ENCODE measurements around the gene NOS3. TPM values are rescaled to one million over a fixed set of nuclear protein-coding genes. Genes with fewer than 3 reads are reported as not detected.

The NOS3 gene
- total RNA-seq, 4 donors from 2014 or later = 5.2 to 8.1 (median 6.3) TPM

DNA sequence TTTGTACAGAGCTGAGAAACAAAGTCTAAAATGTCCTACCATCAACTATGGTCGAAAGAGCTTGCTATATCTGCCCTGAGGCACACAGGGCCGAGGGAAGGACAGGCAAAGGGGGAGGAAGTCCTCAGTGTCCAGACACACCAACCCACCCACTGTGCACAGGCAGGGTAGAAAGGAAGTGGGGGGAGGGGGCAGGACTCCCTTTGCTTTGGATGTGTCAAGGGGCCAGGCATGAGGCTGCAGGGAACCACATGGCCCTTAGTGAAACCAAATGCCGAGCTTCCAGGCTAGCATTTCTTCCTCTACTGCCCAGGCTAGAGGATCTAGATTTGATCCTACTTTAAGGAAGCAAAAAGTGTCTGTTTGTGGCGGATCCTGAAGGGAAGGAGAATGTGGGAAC, 41.3 kb upstream of the NOS3 start:
- no peak for DNase-seq
- H3K4me1 ChIP-seq = no peaks in the 10 kb centered on the region

GRCh38 chr7:150949971-150950491, 40.8 kb upstream of the NOS3 start:
- no peak for DNase-seq
- no peaks in the 10 kb centered on the region for H3K4me1 ChIP-seq
- WGBS, 2 donors = 75% methylated on average over 9 of the region's 16 CpGs; no CpG with 5 or more reads in 1 of the 2 donors
- TF ChIP-seq CTCF (IDR thresholded peaks at IDR 0.05) (no peak), POLR2A (IDR thresholded peaks at IDR 0.05) (no peak)
- H3K27ac ChIP-seq = no peak overlapping the region
- H3K36me3 ChIP-seq = no peaks in the 10 kb centered on the region
- H3K4me3 ChIP-seq (replicated peaks in 1 of 3) = no peak overlapping the region
- intact Hi-C loops (cut with DNase I) = no loop called here
- peaks cover 10% of the 10 kb centered on the region for H3K27me3 ChIP-seq
- no peaks in the 10 kb centered on the region for H3K9me3 ChIP-seq

More for the DNA sequence above, 41.3 kb upstream of the NOS3 start:
- 64 to 79% methylated on average over 4 of the region's 4 CpGs for WGBS, 2 donors
- Histone ChIP-seq H3K9me3 (no peaks in the 10 kb centered on the region), H3K27me3 (peaks cover 10% of the 10 kb centered on the region), H3K4me3 (replicated peaks in 1 of 3) (no peak overlapping the region), H3K36me3 (no peaks in the 10 kb centered on the region), H3K27ac (no peak overlapping the region)
- intact Hi-C loops (cut with DNase I) = no loop called here
- TF ChIP-seq CTCF (IDR thresholded peaks at IDR 0.05) = no peak
- TF ChIP-seq POLR2A (IDR thresholded peaks at IDR 0.05) = no peak

DNA sequence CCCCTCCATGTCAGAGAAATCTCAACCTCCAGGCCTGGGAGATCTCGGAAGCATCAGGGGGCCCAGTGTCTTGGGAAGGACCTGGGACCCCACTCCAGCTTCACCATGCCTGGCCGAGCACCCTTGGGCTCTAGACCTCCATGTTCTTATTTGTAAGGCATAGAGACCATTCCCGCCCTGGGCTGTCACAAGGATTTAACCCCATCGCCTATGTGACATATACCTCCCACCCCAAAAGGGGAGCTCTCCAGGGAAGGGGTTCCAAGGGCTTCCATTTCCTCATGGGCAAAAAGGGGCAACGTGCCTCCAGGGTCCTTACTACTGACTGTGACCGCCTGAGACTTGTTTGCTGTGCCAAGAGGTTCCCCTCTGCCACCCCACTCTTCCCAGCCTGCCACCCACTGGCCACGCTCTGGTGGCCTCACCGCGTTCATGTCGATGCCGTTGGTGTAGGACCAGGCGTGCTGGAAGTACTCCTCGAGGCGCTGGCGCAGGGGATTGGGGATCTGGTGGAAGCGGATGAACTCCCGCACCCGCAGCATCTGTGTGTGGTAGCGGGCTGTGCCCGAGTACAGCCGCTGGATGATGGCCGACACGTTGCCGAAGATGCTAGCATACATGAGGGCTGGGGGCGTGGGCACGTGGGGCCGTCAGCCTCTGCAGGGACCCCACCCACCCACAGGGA, 40.2 kb upstream of the NOS3 start:
- intact Hi-C loops (cut with DNase I) = no loop called here
- Histone ChIP-seq H3K9me3 (no peaks in the 10 kb centered on the region), H3K36me3 (no peaks in the 10 kb centered on the region), H3K27me3 (peaks cover 10% of the 10 kb centered on the region), H3K4me3 (replicated peaks in 1 of 3) (no peak overlapping the region), H3K4me1 (peaks cover 4 to 5% of the 10 kb centered on the region in 2 donors), H3K27ac (no peak overlapping the region)
- 91 to 92% methylated on average over 24 of the region's 27 CpGs for WGBS, 2 donors
- TF ChIP-seq POLR2A (IDR thresholded peaks at IDR 0.05) (no peak), CTCF (IDR thresholded peaks at IDR 0.05) (no peak)
- no peak for DNase-seq

- H3K4me1 ChIP-seq = peaks cover 5 to 7% of the 10 kb centered on the region in 2 donors
- 96 to 98% methylated on average over 10 to 16 of the region's 16 CpGs for WGBS, 2 donors
- no peak for TF ChIP-seq POLR2A (IDR thresholded peaks at IDR 0.05)
- TF ChIP-seq CTCF (IDR thresholded peaks at IDR 0.05) = no peak
- no peak overlapping the region for H3K4me3 ChIP-seq (replicated peaks in 1 of 3)
- no peak for DNase-seq
- no peaks in the 10 kb centered on the region for H3K9me3 ChIP-seq
- no peak overlapping the region for H3K27ac ChIP-seq
- H3K36me3 ChIP-seq = no peaks in the 10 kb centered on the region
- peaks cover 10% of the 10 kb centered on the region for H3K27me3 ChIP-seq
- intact Hi-C loops (cut with DNase I) = no loop called here
Measured at GRCh38 chr7:150951181-150951520, 39.7 kb upstream of the NOS3 start.

DNA sequence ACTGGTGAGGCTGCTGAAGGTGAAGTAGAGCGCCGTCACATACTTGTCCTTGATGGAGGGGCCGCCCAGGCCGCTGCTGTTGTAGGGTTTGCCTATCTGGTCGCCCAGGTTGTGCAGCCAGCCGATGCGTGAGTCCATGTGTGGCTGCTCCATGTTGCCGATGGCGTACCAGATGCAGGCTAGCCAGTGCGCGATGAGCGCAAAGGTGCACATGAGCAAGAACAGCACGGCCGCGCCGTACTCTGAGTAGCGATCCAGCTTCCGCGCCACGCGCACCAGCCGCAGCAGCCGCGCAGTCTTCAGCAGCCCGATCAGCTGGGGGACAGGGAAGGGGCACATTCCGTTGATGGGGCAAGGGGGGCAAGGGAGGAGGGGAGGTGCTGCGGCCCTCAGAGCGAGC, 39.3 kb upstream of the NOS3 start:
- intact Hi-C loops (cut with DNase I) = no loop called here
- peaks cover 10% of the 10 kb centered on the region for H3K27me3 ChIP-seq
- no peak overlapping the region for H3K27ac ChIP-seq
- H3K4me1 ChIP-seq = peaks cover 5 to 7% of the 10 kb centered on the region in 2 donors
- H3K9me3 ChIP-seq = no peaks in the 10 kb centered on the region
- DNase-seq = no peak
- WGBS, 2 donors = 95 to 96% methylated on average over 25 to 28 of the region's 28 CpGs
- TF ChIP-seq CTCF (IDR thresholded peaks at IDR 0.05) = no peak
- TF ChIP-seq POLR2A (IDR thresholded peaks at IDR 0.05) = no peak
- no peak overlapping the region for H3K4me3 ChIP-seq (replicated peaks in 1 of 3)
- H3K36me3 ChIP-seq = no peaks in the 10 kb centered on the region

Measured in thyroid gland (tissue), 4 donors.